OCI-LY7 (cell line): Measurements from ENCODE around the gene C1orf167. TPM values are rescaled to one million over a fixed set of nuclear protein-coding genes. Genes with fewer than 3 reads are reported as not detected.

Experiments
- BruUV-seq: library from RNA; stranded (reverse); fragments of 400-500 nt; replicated peaks from 2 replicates; lab custom pipeline; 2021; lab: Mats Ljungman, UMichigan
- CTCF ChIA-PET: fragments of 300-600 bp; sonication (Branson Sonifier 250); formaldehyde crosslinking; loops from one replicate; lab custom pipeline; 2022; ENCODE audit warnings: antibody characterized with exemption; ENCODE audit not compliant: unreplicated experiment; lab: Charles Lee
- POLR2A ChIA-PET: fragments of 300-600 bp; sonication (Branson Sonifier 250); formaldehyde crosslinking; loops from one replicate; lab custom pipeline; 2022; ENCODE audit warnings: antibody characterized with exemption; lab: Charles Lee
- DNase-seq: peaks from one replicate; pipeline ENCODE4 v3.0.0-alpha.2; 2015; ENCODE audit warnings: low spot score
- H2AFZ ChIP-seq: fragments of 200-600 bp; sonication (generic), shearing (Covaris generic); 2 replicates; pipeline ENCODE4 v1.6.1; 2014; ENCODE audit warnings: mild to moderate bottlenecking, antibody characterized with exemption, low read length, moderate library complexity
- H3K27ac ChIP-seq: fragments of 200-600 bp; sonication (generic); 2 replicates; pipeline ENCODE4 v1.5.1; 2014; ENCODE audit warnings: mixed run types, low read depth, mild to moderate bottlenecking, moderate library complexity, low read length, inconsistent platforms; ENCODE audit not compliant: poor library complexity, severe bottlenecking
- H3K36me3 ChIP-seq: fragments of 200-600 bp; sonication (generic); 2 replicates; pipeline ENCODE4 v1.6.1; 2014; ENCODE audit warnings: mild to moderate bottlenecking, antibody characterized with exemption, low read length, moderate library complexity, mixed read lengths; ENCODE audit not compliant: insufficient read depth
- H3K4me1 ChIP-seq: fragments of 200-600 bp; sonication (generic); 2 replicates; pipeline ENCODE4 v1.5.1; 2014; ENCODE audit warnings: mild to moderate bottlenecking, low read length; ENCODE audit not compliant: insufficient read depth, poor library complexity, severe bottlenecking
- H3K4me2 ChIP-seq: fragments of 200-600 bp; sonication (generic); 2 replicates; pipeline ENCODE4 v1.6.1; 2014; ENCODE audit warnings: mild to moderate bottlenecking, low read length
- H3K4me3 ChIP-seq: fragments of 200-600 bp; sonication (generic); 2 replicates; pipeline ENCODE4 v1.5.1; 2014; ENCODE audit warnings: mild to moderate bottlenecking, low read depth, low read length; ENCODE audit not compliant: poor library complexity, severe bottlenecking
- H3K79me2 ChIP-seq: fragments of 200-600 bp; sonication (generic); 2 replicates; pipeline ENCODE4 v1.6.1; 2016; ENCODE audit warnings: low read depth, mild to moderate bottlenecking, low read length, moderate library complexity, mixed read lengths; ENCODE audit not compliant: insufficient read depth
- H3K9me2 ChIP-seq: fragments of 200-600 bp; sonication (generic); 2 replicates; pipeline ENCODE4 v1.6.1; 2016; ENCODE audit warnings: mild to moderate bottlenecking, low read length, mixed read lengths; ENCODE audit not compliant: insufficient read depth
- H3K9me3 ChIP-seq: fragments of 200-600 bp; sonication (generic); 2 replicates; pipeline ENCODE4 v1.6.1; 2014; ENCODE audit warnings: mild to moderate bottlenecking, mixed run types, low read length, mixed read lengths
- H4K20me1 ChIP-seq: fragments of 200-600 bp; sonication (generic); 2 replicates; pipeline ENCODE4 v1.6.1; 2014; ENCODE audit warnings: mild to moderate bottlenecking, antibody characterized with exemption, low read length, moderate library complexity, mixed read lengths; ENCODE audit not compliant: insufficient read depth
- CTCF ChIP-seq: fragments of 200-600 bp; sonication (generic); conservative IDR thresholded peaks from 2 replicates; pipeline ENCODE4 v1.5.1; 2014; ENCODE audit warnings: mild to moderate bottlenecking, antibody characterized with exemption, low read length, moderate library complexity, mixed read lengths
- EZH2phosphoT487 ChIP-seq: fragments of 200-600 bp; sonication (generic); IDR thresholded peaks from 2 replicates; pipeline ENCODE4 v1.6.1; 2018; ENCODE audit warnings: low read depth, borderline replicate concordance, mild to moderate bottlenecking, mixed run types, antibody characterized with exemption, low read length, moderate library complexity, mixed read lengths
- intact Hi-C: fragments of 100-400 bp; cut with micrococcal nuclease; formaldehyde crosslinking; loops from one replicate; pipeline ENCODE4 v1.10.0; 2022; ENCODE audit not compliant: unreplicated experiment
- total RNA-seq, 2 experiments: library from RNA; depleted of rRNA in 1 of 2; stranded (reverse); fragments of >200 nt in 1 of 2; shearing (Covaris generic) in 1 of 2; gene quantifications; 2 replicates each; pipeline ENCODE4 v1.2.3, GENCODE V29; 2014 to 2022

Gene C1orf167
- total RNA-seq, 2 experiments from 2014 or later: 1.7 to 4.2 TPM

GRCh38 chr1:11836955-11837766 is 75.2 kb downstream of the C1orf167 start:
- H3K27ac ChIP-seq: no peak overlapping the region
- no peak overlapping the region for H3K4me3 ChIP-seq
- H2AFZ ChIP-seq: no peak overlapping the region
- H4K20me1 ChIP-seq: no peaks in the 10 kb centered on the region
- TF ChIP-seq CTCF: no peak
- no peak for TF ChIP-seq EZH2phosphoT487
- no TSS peak for BruUV-seq
- H3K4me1 ChIP-seq: peaks cover 16% of the 10 kb centered on the region
- H3K79me2 ChIP-seq: no peaks in the 10 kb centered on the region
- peaks cover 96% of the 10 kb centered on the region for H3K36me3 ChIP-seq
- H3K9me2 ChIP-seq: no peaks in the 10 kb centered on the region
- ChIA-PET CTCF (no interaction called here), POLR2A (interaction anchor here (0.6 kb wide), 1 partner anchor 71 kb away, joined by 3 read pairs; no protein-coding TSS in a partner anchor)
- H3K9me3 ChIP-seq: no peaks in the 10 kb centered on the region
- DNase-seq: no peak
- no peak overlapping the region for H3K4me2 ChIP-seq
- intact Hi-C loops: no loop called here

DNA sequence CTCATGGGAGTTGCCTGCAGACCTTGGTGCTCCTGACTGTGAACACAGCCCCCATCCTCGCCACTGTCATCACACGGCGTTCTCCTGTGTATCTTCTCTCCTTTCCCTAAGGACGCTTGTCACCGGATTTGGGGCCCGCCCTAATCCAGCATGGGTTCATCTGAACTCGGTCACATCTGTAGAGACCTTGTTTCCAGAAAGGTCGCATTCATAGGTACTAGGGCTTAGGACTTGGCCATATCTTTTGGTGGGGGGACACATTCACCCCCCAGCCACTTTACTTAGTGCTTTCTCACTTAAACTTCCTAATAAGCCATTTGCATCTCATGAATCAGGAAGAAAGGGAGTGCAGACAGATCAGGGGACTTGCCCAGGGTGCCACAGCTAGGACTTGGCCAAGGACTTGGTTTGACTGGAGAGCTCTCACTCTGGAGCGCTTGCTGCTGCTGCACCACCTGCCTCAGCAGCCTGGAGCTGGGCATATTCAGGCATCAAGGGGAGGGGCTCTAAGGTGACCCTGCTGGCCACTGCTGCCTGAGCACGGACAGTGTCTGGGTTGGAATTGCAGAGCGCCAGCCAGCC is 75.9 kb downstream of the C1orf167 start:
- intact Hi-C loops: loop anchor here (1.0 kb wide), 3 partner anchors 56 to 129 kb away; no protein-coding TSS in a partner anchor
- no peak for DNase-seq
- no peak overlapping the region for H3K4me3 ChIP-seq
- no peak overlapping the region for H2AFZ ChIP-seq
- peaks cover 23% of the 10 kb centered on the region for H3K4me1 ChIP-seq
- TF ChIP-seq EZH2phosphoT487 (no peak), CTCF (no peak)
- ChIA-PET POLR2A (interaction anchor here (0.7 to 1.7 kb wide), 2 partner anchors 70 to 72 kb away, joined by 4 read pairs; no protein-coding TSS in a partner anchor), CTCF (interaction anchor here (0.7 to 1.2 kb wide), 2 partner anchors 10 to 54 kb away, joined by 3 to 6 read pairs; partner anchors contain the start of gene NPPA)
- no peaks in the 10 kb centered on the region for H3K9me3 ChIP-seq
- no peaks in the 10 kb centered on the region for H4K20me1 ChIP-seq
- H3K4me2 ChIP-seq: no peak overlapping the region
- no TSS peak for BruUV-seq
- H3K27ac ChIP-seq: no peak overlapping the region
- H3K79me2 ChIP-seq: no peaks in the 10 kb centered on the region
- no peaks in the 10 kb centered on the region for H3K9me2 ChIP-seq
- H3K36me3 ChIP-seq: peaks cover 95% of the 10 kb centered on the region
